Kidney (tissue), 14 donors: ENCODE measurements around the gene ANO7. TPM values are rescaled to one million over a fixed set of nuclear protein-coding genes. Genes with fewer than 3 reads are reported as not detected.

Experiments used
- DNase-seq, 5 donors: peaks; one replicate each; pipeline ENCODE4 v3.0.0-alpha.2; 2013 to 2020
- FAIRE-seq: peaks from 2 replicates; lab custom pipeline; 2012; peaks lifted over from hg19 to GRCh38; lab: Jason Lieb, UNC
- H3K27ac ChIP-seq, 2 donors: one replicate each; pipeline ENCODE4 v1.7.0; 2013; ENCODE audit warnings: low read depth in 2 of 2, low read length in 2 of 2, inconsistent platforms in 1 of 2
- H3K27me3 ChIP-seq: one replicate; pipeline ENCODE4 v1.7.1; 2013; ENCODE audit warnings: low read length, inconsistent platforms; ENCODE audit not compliant: control insufficient read depth, insufficient read depth
- H3K36me3 ChIP-seq, 3 donors: one replicate each; pipeline versions ENCODE4 v1.7.0 to v1.7.1; 2013; ENCODE audit warnings: low read length in 3 of 3, control low read depth in 1 of 3, inconsistent platforms in 1 of 3; ENCODE audit not compliant: insufficient read depth in 3 of 3, control insufficient read depth in 2 of 3
- H3K4me1 ChIP-seq, 3 donors: one replicate each; pipeline versions ENCODE4 v1.7.0 to v1.7.1; 2013; ENCODE audit warnings: low read length in 3 of 3, inconsistent platforms in 1 of 3, low read depth in 1 of 3; ENCODE audit not compliant: control insufficient read depth in 2 of 3, insufficient read depth in 2 of 3
- H3K4me3 ChIP-seq, 3 donors: one replicate each; pipeline versions ENCODE4 v1.7.0 to v1.8.1; 2013; ENCODE audit warnings: low read length in 3 of 3, control low read depth in 1 of 3, inconsistent platforms in 1 of 3
- H3K9ac ChIP-seq, 3 donors: one replicate each; pipeline versions ENCODE4 v1.7.0 to v1.7.1; 2013; ENCODE audit warnings: low read length in 3 of 3, control low read depth in 1 of 3, inconsistent platforms in 1 of 3
- H3K9me3 ChIP-seq, 3 donors: one replicate each; pipeline versions ENCODE4 v1.7.0 to v1.7.1; 2013; ENCODE audit warnings: low read length in 3 of 3, control low read depth in 1 of 3, inconsistent platforms in 1 of 3; ENCODE audit not compliant: control insufficient read depth in 2 of 3, insufficient read depth in 1 of 3
- intact Hi-C: fragments of 100-400 bp; cut with DNase I; formaldehyde crosslinking; loops from one replicate; pipeline ENCODE4 v1.11.1; 2022
- polyA plus RNA-seq: library from polyadenylated mRNA; stranded (reverse); fragments of 350-450 nt; fragmentation: Illumina TruSeq; extraction: RNeasy Lipid Tissue Mini Kit (QIAGEN cat#74804); gene quantifications from one replicate; pipeline ENCODE4 v1.2.3, GENCODE V29; 2014; ENCODE audit warnings: low read depth, low replicate concordance; ENCODE audit not compliant: insufficient read depth
- total RNA-seq: library from RNA; stranded (reverse); fragmentation: NEBNext Ultra II Directional; extraction: Animal tissue kit (Norgen Biotek cat#: 25700); gene quantifications from one replicate; pipeline ENCODE4 v1.2.1, GENCODE V29; 2021
- TF ChIP-seq, protein P1 (sequence below): IDR thresholded peaks from 3 replicates; pipeline ENCODE4 v1.5.1; 2012; ENCODE audit warnings: mild to moderate bottlenecking, moderate library complexity, borderline replicate concordance; ENCODE audit not compliant: insufficient read depth; ENCODE audit errors: extremely low read depth
- donor health status: control.
- donor health status: control.
- donor health status: control.
- donor health status: control.
- donor health status: control.
- donor health status: DM: yes; HTN: yes; CAD: no.
- donor health status: Normal renal cell carcinoma (clear cell type).

The ANO7 gene
- total and polyA plus RNA-seq, 2 donors from 2014 or later = 1.1 to 1.9 TPM

- no peak overlapping the region for H3K4me3 ChIP-seq
- H3K27ac ChIP-seq = no peak overlapping the region
- H3K27me3 ChIP-seq = no peaks in the 10 kb centered on the region
- intact Hi-C loops = no loop called here
- H3K9me3 ChIP-seq = no peaks in the 10 kb centered on the region
- H3K9ac ChIP-seq = no peak overlapping the region
- TF ChIP-seq, protein P1, sequence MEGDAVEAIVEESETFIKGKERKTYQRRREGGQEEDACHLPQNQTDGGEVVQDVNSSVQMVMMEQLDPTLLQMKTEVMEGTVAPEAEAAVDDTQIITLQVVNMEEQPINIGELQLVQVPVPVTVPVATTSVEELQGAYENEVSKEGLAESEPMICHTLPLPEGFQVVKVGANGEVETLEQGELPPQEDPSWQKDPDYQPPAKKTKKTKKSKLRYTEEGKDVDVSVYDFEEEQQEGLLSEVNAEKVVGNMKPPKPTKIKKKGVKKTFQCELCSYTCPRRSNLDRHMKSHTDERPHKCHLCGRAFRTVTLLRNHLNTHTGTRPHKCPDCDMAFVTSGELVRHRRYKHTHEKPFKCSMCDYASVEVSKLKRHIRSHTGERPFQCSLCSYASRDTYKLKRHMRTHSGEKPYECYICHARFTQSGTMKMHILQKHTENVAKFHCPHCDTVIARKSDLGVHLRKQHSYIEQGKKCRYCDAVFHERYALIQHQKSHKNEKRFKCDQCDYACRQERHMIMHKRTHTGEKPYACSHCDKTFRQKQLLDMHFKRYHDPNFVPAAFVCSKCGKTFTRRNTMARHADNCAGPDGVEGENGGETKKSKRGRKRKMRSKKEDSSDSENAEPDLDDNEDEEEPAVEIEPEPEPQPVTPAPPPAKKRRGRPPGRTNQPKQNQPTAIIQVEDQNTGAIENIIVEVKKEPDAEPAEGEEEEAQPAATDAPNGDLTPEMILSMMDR = no peak
- no peak for DNase-seq
- H3K36me3 ChIP-seq = no peaks in the 10 kb centered on the region
- FAIRE-seq = no peak
- no peaks in the 10 kb centered on the region for H3K4me1 ChIP-seq
These were observed 19.6 kb downstream of the ANO7 start for GRCh38 chr2:241208058-241208457.

DNA sequence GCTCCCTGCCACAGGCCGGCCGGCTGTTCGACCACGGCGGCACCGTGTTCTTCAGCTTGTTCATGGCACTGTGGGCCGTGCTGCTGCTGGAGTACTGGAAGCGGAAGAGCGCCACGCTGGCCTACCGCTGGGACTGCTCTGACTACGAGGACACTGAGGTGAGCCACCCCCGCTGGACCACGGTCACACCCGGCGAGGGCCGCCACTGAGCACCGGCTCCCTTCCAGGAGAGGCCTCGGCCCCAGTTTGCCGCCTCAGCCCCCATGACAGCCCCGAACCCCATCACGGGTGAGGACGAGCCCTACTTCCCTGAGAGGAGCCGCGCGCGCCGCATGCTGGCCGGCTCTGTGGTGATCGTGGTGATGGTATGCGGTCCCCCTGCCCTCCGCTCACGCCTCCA lies 20.8 kb downstream of the ANO7 start:
- no peaks in the 10 kb centered on the region for H3K4me1 ChIP-seq
- no peak overlapping the region for H3K27ac ChIP-seq
- FAIRE-seq = no peak
- H3K9me3 ChIP-seq = no peaks in the 10 kb centered on the region
- H3K36me3 ChIP-seq = no peaks in the 10 kb centered on the region
- TF ChIP-seq, protein P1 = no peak
- no peak for DNase-seq
- H3K9ac ChIP-seq = no peak overlapping the region
- intact Hi-C loops = no loop called here
- no peaks in the 10 kb centered on the region for H3K27me3 ChIP-seq
- H3K4me3 ChIP-seq = no peak overlapping the region

GRCh38 chr2:241211276-241211675 lies 22.8 kb downstream of the ANO7 start:
- intact Hi-C loops = no loop called here
- H3K27me3 ChIP-seq = no peaks in the 10 kb centered on the region
- FAIRE-seq (no peak), DNase-seq (no peak)
- H3K4me1 ChIP-seq = no peaks in the 10 kb centered on the region
- TF ChIP-seq, protein P1 = no peak
- H3K27ac ChIP-seq = no peak overlapping the region
- H3K9ac ChIP-seq = no peak overlapping the region
- no peak overlapping the region for H3K4me3 ChIP-seq
- H3K9me3 ChIP-seq = no peaks in the 10 kb centered on the region
- no peaks in the 10 kb centered on the region for H3K36me3 ChIP-seq

DNA sequence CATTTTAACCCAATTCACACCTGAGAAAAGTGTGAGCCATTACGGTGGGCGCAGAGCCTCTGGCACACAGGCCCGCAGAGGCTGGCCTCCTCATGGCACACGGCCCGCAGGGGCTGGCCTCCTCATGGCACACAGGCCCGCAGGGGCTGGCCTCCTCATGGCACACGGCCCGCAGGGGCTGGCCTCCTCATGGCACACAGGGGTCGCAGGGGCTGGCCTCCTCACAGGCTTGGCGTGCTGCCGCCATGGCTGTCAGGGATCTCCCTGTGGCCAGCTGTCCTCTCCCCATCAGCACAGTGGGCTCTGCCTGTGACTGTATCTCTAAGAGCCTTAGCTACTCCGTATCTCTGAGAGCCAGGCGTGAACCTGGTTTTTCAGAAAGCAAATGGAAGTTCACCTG lies 24.6 kb downstream of the ANO7 start:
- Histone ChIP-seq H3K36me3 (no peaks in the 10 kb centered on the region), H3K27me3 (no peaks in the 10 kb centered on the region), H3K4me3 (no peak overlapping the region), H3K9me3 (no peaks in the 10 kb centered on the region), H3K4me1 (no peaks in the 10 kb centered on the region), H3K9ac (no peak overlapping the region), H3K27ac (no peak overlapping the region)
- DNase-seq = no peak
- TF ChIP-seq, protein P1 = no peak
- no peak for FAIRE-seq
- intact Hi-C loops = no loop called here
